MM.1S (cell line): ENCODE data around the gene GCC1.

Source experiments
- DNase-seq: peaks from one replicate; pipeline ENCODE4 v3.0.0-alpha.2; 2015
- H2AFZ ChIP-seq: fragments of 300-600 bp; sonication (generic); 2 replicates; pipeline ENCODE4 v1.6.0; 2016; ENCODE audit warnings: antibody characterized with exemption, low read length
- H3F3A ChIP-seq: fragments of 300-600 bp; sonication (generic); 2 replicates; pipeline ENCODE4 v1.6.1; 2016; ENCODE audit warnings: mild to moderate bottlenecking, antibody characterized with exemption, low read length, moderate library complexity, mixed read lengths; ENCODE audit not compliant: insufficient read depth
- H3K27ac ChIP-seq: fragments of 300-600 bp; sonication (generic); 2 replicates; pipeline ENCODE4 v1.5.1; 2016; ENCODE audit warnings: mild to moderate bottlenecking, low read length
- H3K27me3 ChIP-seq: fragments of 300-600 bp; sonication (generic); replicated peaks from 2 replicates; pipeline ENCODE4 v1.6.0; 2016; ENCODE audit warnings: low read length; ENCODE audit not compliant: insufficient read depth
- H3K36me3 ChIP-seq: fragments of 300-600 bp; sonication (generic); replicated peaks from 2 replicates; pipeline ENCODE4 v1.6.1; 2016; ENCODE audit warnings: mild to moderate bottlenecking, low read length, mixed read lengths; ENCODE audit not compliant: insufficient read depth
- H3K4me1 ChIP-seq: fragments of 300-600 bp; sonication (generic); 2 replicates; pipeline ENCODE4 v1.6.1; 2016; ENCODE audit warnings: low read length, mixed read lengths
- H3K4me2 ChIP-seq: fragments of 300-600 bp; sonication (generic); 2 replicates; pipeline ENCODE4 v1.6.0; 2016; ENCODE audit warnings: low read depth, low read length
- H3K4me3 ChIP-seq: fragments of 300-600 bp; sonication (generic); 2 replicates; pipeline ENCODE4 v1.5.1; 2016; ENCODE audit warnings: low read length, mixed read lengths
- H3K79me2 ChIP-seq: fragments of 300-600 bp; sonication (generic); 2 replicates; pipeline ENCODE4 v1.6.1; 2016; ENCODE audit warnings: mixed run types, low read length, mixed read lengths
- H3K9ac ChIP-seq: fragments of 300-600 bp; sonication (generic); 2 replicates; pipeline ENCODE4 v1.6.1; 2016; ENCODE audit warnings: low read length, mixed read lengths
- H3K9me2 ChIP-seq: fragments of 300-600 bp; sonication (generic); replicated peaks from 2 replicates; pipeline ENCODE4 v1.6.1; 2016; ENCODE audit warnings: mild to moderate bottlenecking, low read length, mixed read lengths; ENCODE audit not compliant: insufficient read depth
- H3K9me3 ChIP-seq: fragments of 300-600 bp; sonication (generic); replicated peaks from 2 replicates; pipeline ENCODE4 v1.6.1; 2016; ENCODE audit warnings: mild to moderate bottlenecking, low read length, mixed read lengths; ENCODE audit not compliant: insufficient read depth
- H4K20me1 ChIP-seq: fragments of 300-600 bp; sonication (generic); 2 replicates; pipeline ENCODE4 v1.6.1; 2016; ENCODE audit warnings: mild to moderate bottlenecking, low read length, moderate library complexity, mixed read lengths; ENCODE audit not compliant: insufficient read depth
- CTCF ChIP-seq: fragments of 300-600 bp; sonication (generic); IDR thresholded peaks from 2 replicates; pipeline ENCODE4 v1.5.1; 2016; ENCODE audit warnings: antibody characterized with exemption, low read length, mixed read lengths
- EZH2 ChIP-seq: fragments of 300-600 bp; sonication (generic); optimal IDR thresholded peaks from 2 replicates; pipeline ENCODE3; 2017; ENCODE audit warnings: low read depth, mild to moderate bottlenecking, antibody characterized with exemption, low read length, mixed read lengths
- EZH2phosphoT487 ChIP-seq: fragments of 300-600 bp; sonication (generic); IDR thresholded peaks from 2 replicates; pipeline ENCODE4 v1.6.1; 2018; ENCODE audit warnings: antibody characterized with exemption, low read length

GCC1 gene

GRCh38 chr7:127600885-127601284 is 15.5 kb upstream of the GCC1 start:
- no peaks in the 10 kb centered on the region for H3K79me2 ChIP-seq
- no peak overlapping the region for H2AFZ ChIP-seq
- H3K27ac ChIP-seq = no peak overlapping the region
- no peak overlapping the region for H3K9ac ChIP-seq
- H3K4me3 ChIP-seq = no peak overlapping the region
- no peaks in the 10 kb centered on the region for H3K4me1 ChIP-seq
- no peaks in the 10 kb centered on the region for H3K36me3 ChIP-seq
- TF ChIP-seq EZH2 (no peak), CTCF (no peak), EZH2phosphoT487 (no peak)
- H3F3A ChIP-seq = no peaks in the 10 kb centered on the region
- DNase-seq = no peak
- no peaks in the 10 kb centered on the region for H4K20me1 ChIP-seq
- no peaks in the 10 kb centered on the region for H3K9me2 ChIP-seq
- no peaks in the 10 kb centered on the region for H3K27me3 ChIP-seq
- no peak overlapping the region for H3K4me2 ChIP-seq
- H3K9me3 ChIP-seq = no peaks in the 10 kb centered on the region

GRCh38 chr7:127598318-127598717 is 12.9 kb upstream of the GCC1 start:
- H3F3A ChIP-seq = no peaks in the 10 kb centered on the region
- no peak overlapping the region for H2AFZ ChIP-seq
- no peaks in the 10 kb centered on the region for H3K36me3 ChIP-seq
- no peaks in the 10 kb centered on the region for H4K20me1 ChIP-seq
- no peaks in the 10 kb centered on the region for H3K27me3 ChIP-seq
- no peaks in the 10 kb centered on the region for H3K79me2 ChIP-seq
- H3K9me3 ChIP-seq = no peaks in the 10 kb centered on the region
- no peak for DNase-seq
- H3K4me3 ChIP-seq = no peak overlapping the region
- TF ChIP-seq EZH2phosphoT487 (no peak), CTCF (peak; percentile 24), EZH2 (no peak)
- no peak overlapping the region for H3K9ac ChIP-seq
- no peak overlapping the region for H3K27ac ChIP-seq
- H3K4me2 ChIP-seq = no peak overlapping the region
- no peaks in the 10 kb centered on the region for H3K4me1 ChIP-seq
- H3K9me2 ChIP-seq = no peaks in the 10 kb centered on the region

DNA sequence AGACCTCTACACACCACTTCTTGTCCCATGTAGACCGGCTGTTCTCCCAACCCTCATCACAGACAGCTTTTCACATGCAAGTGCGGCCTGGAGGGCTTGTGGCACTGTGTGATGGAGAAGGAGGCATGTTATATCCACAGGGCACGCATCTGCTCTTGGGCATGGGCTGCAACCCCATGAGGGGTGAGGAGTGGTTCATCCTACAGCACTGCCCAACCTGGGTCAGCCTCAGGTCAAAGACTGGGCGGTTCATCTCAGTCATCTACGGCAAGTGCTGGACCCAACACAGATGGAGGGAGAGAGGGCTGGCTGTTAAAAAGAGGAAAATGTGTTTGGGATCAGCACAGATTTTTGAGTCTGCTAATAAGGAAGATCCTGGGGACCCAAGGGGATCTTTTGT is 10.3 kb upstream of the GCC1 start:
- Histone ChIP-seq H3K27ac (no peak overlapping the region), H2AFZ (no peak overlapping the region), H3K36me3 (peaks cover 4% of the 10 kb centered on the region; the same call in 1 of the 2 replicates), H3K9ac (no peak overlapping the region), H3K27me3 (no peaks in the 10 kb centered on the region), H3K4me1 (no peaks in the 10 kb centered on the region), H4K20me1 (no peaks in the 10 kb centered on the region), H3K9me3 (no peaks in the 10 kb centered on the region), H3K79me2 (no peaks in the 10 kb centered on the region), H3K4me2 (no peak overlapping the region), H3F3A (no peaks in the 10 kb centered on the region), H3K9me2 (no peaks in the 10 kb centered on the region), H3K4me3 (no peak overlapping the region)
- TF ChIP-seq EZH2phosphoT487 = no peak
- no peak for TF ChIP-seq EZH2
- TF ChIP-seq CTCF = no peak
- DNase-seq = no peak
